ENCODE results near the gene LENEP. TPM values are rescaled to one million over a fixed set of nuclear protein-coding genes. Genes with fewer than 3 reads are reported as not detected.
"Not testable (repeated sequence)": the region's sequence is repeated elsewhere in the genome, so short reads cannot be mapped to it uniquely, and the experiment has no call there.

LENEP gene
- total RNA-seq, 1 experiment from 2014 or later, result 2.8 TPM

- H3K27ac ChIP-seq (ENCODE audit: insufficient read length, low read depth, low read length), result peak overlapping the region; percentile 49
- H3K9me3 ChIP-seq (ENCODE audit: control insufficient read depth, low read depth, low read length), result no peaks in the 10 kb centered on the region
- H2BK15ac ChIP-seq (ENCODE audit: low read depth, low read length), result no peak overlapping the region
- peak overlapping the region; percentile 64; the same call in 1 of the 2 replicates for H3K14ac ChIP-seq (ENCODE audit: insufficient read depth, low read length)
- no peak overlapping the region for H2BK20ac ChIP-seq (ENCODE audit: low read depth, low read length, poor library complexity, severe bottlenecking)
- H3K27me3 ChIP-seq (ENCODE audit: insufficient read depth, low read length), result no peaks in the 10 kb centered on the region
- no peak overlapping the region for H3K4ac ChIP-seq (ENCODE audit: low read depth, low read length)
- no peak for DNase-seq
- H2AK5ac ChIP-seq (ENCODE audit: insufficient read length, low read length), result no peak overlapping the region
- peaks cover 4% of the 10 kb centered on the region; the same call in 1 of the 2 replicates for H3K4me1 ChIP-seq (ENCODE audit: insufficient read depth, low read length)
- no peak overlapping the region for H4K8ac ChIP-seq (replicated peaks; ENCODE audit: insufficient read length, low read depth, low read length)
- H3K79me2 ChIP-seq (ENCODE audit: insufficient read depth, low read length), result peaks cover 24% of the 10 kb centered on the region
- WGBS (ENCODE audit: extremely low coverage, insufficient read length, low lambda C conversion rate), result no CpG with 5 or more reads among the region's 24 CpGs
- H2BK12ac ChIP-seq (ENCODE audit: insufficient read length, low read depth, low read length), result no peak overlapping the region
- H4K20me1 ChIP-seq (ENCODE audit: control insufficient read depth, insufficient read depth, insufficient read length), result no peaks in the 10 kb centered on the region
- H3K18ac ChIP-seq (ENCODE audit: insufficient read length, low read depth, low read length), result peak overlapping the region; percentile 25
- H3T11ph ChIP-seq (ENCODE audit: low read length), result no peak overlapping the region
- no peak overlapping the region for H4K91ac ChIP-seq (ENCODE audit: insufficient read length, low read depth, low read length)
- Mint-ChIP-seq H3K36me3 (ENCODE audit: insufficient read depth in 1 of 3, low read depth in 3 of 3) (peaks cover 19 to 36% (median 31%) of the 10 kb centered on the region in 3 experiments; a peak in 6 of 7 replicates), H3K27me3 (ENCODE audit: low read depth) (no peaks in the 10 kb centered on the region), H3K27ac (no peak overlapping the region), H3K9me3 (no peaks in the 10 kb centered on the region), H3K4me1 (peaks cover 26 to 28% of the 10 kb centered on the region in 2 experiments), H3K4me3 (no peak overlapping the region)
- peak overlapping the region; percentile 87 for H3K4me2 ChIP-seq (ENCODE audit: insufficient read depth, insufficient read length, low read length)
- H3K23ac ChIP-seq (ENCODE audit: insufficient read length, low read depth, low read length), result no peak overlapping the region
- H2BK120ac ChIP-seq (ENCODE audit: low read depth, low read length, poor library complexity, severe bottlenecking), result no peak overlapping the region
- H3K56ac ChIP-seq (ENCODE audit: insufficient read length, low read depth, low read length), result no peak overlapping the region
- H4K5ac ChIP-seq (ENCODE audit: insufficient read length, low read depth, low read length), result no peak overlapping the region
- no peak overlapping the region for H2AFZ ChIP-seq (ENCODE audit: low read length)
- no peak for TF ChIP-seq CTCF (conservative IDR thresholded peaks at IDR 0.05)
- H2BK5ac ChIP-seq (ENCODE audit: insufficient read length, low read length), result no peak overlapping the region
- peak overlapping the region; percentile 93 for H3K9ac ChIP-seq (ENCODE audit: extremely low read depth, insufficient read length, low read length)
- peaks cover 26% of the 10 kb centered on the region for H3K23me2 ChIP-seq (ENCODE audit: insufficient read length, low read depth, low read length, poor library complexity, severe bottlenecking)
- H3K79me1 ChIP-seq (ENCODE audit: insufficient read depth, low read depth, low read length, poor library complexity, severe bottlenecking), result no peaks in the 10 kb centered on the region
Observed at GRCh38 chr1:154975409-154976059, 17.9 kb upstream of the LENEP start.

- H3K9me3 ChIP-seq (ENCODE audit: control insufficient read depth, low read depth, low read length); H3K9ac ChIP-seq (ENCODE audit: extremely low read depth, insufficient read length, low read length); H4K91ac ChIP-seq (ENCODE audit: insufficient read length, low read depth, low read length); H3K4me1 ChIP-seq (ENCODE audit: insufficient read depth, low read length); H3K79me1 ChIP-seq (ENCODE audit: insufficient read depth, low read depth, low read length, poor library complexity, severe bottlenecking); H3K23ac ChIP-seq (ENCODE audit: insufficient read length, low read depth, low read length); H4K20me1 ChIP-seq (ENCODE audit: control insufficient read depth, insufficient read depth, insufficient read length); H3K4ac ChIP-seq (ENCODE audit: low read depth, low read length); H3K4me2 ChIP-seq (ENCODE audit: insufficient read depth, insufficient read length, low read length); H2BK12ac ChIP-seq (ENCODE audit: insufficient read length, low read depth, low read length); H2BK15ac ChIP-seq (ENCODE audit: low read depth, low read length); H2AFZ ChIP-seq (ENCODE audit: low read length); H3K9me3 Mint-ChIP-seq; H2BK5ac ChIP-seq (ENCODE audit: insufficient read length, low read length); H3K18ac ChIP-seq (ENCODE audit: insufficient read length, low read depth, low read length); H3K14ac ChIP-seq (ENCODE audit: insufficient read depth, low read length); H4K5ac ChIP-seq (ENCODE audit: insufficient read length, low read depth, low read length); H2AK5ac ChIP-seq (ENCODE audit: insufficient read length, low read length); H3K27me3 Mint-ChIP-seq (ENCODE audit: low read depth); H4K8ac ChIP-seq (replicated peaks; ENCODE audit: insufficient read length, low read depth, low read length); H3K27ac ChIP-seq (ENCODE audit: insufficient read length, low read depth, low read length); H3K27me3 ChIP-seq (ENCODE audit: insufficient read depth, low read length); DNase-seq; H2BK20ac ChIP-seq (ENCODE audit: low read depth, low read length, poor library complexity, severe bottlenecking); H3T11ph ChIP-seq (ENCODE audit: low read length); H3K56ac ChIP-seq (ENCODE audit: insufficient read length, low read depth, low read length); H3K4me1 Mint-ChIP-seq; H2BK120ac ChIP-seq (ENCODE audit: low read depth, low read length, poor library complexity, severe bottlenecking): not testable (repeated sequence)
- peak overlapping the region in 1 of 2 experiments; percentile 17; a peak in 2 of 5 replicates for H3K4me3 Mint-ChIP-seq
- WGBS (ENCODE audit: extremely low coverage, insufficient read length, low lambda C conversion rate), result no CpG with 5 or more reads among the region's 3 CpGs
- peaks cover 27 to 47% (median 44%) of the 10 kb centered on the region in 3 experiments for H3K36me3 Mint-ChIP-seq (ENCODE audit: insufficient read depth in 1 of 3, low read depth in 3 of 3)
- peaks cover 24% of the 10 kb centered on the region for H3K79me2 ChIP-seq (ENCODE audit: insufficient read depth, low read length)
- H3K27ac Mint-ChIP-seq, result peak overlapping the region in 1 of 3 experiments; percentile 70; a peak in 3 of 7 replicates
- peaks cover 15% of the 10 kb centered on the region for H3K23me2 ChIP-seq (ENCODE audit: insufficient read length, low read depth, low read length, poor library complexity, severe bottlenecking)
Observed at GRCh38 chr1:154977762-154978161, 15.6 kb upstream of the LENEP start.
